Measurements from ENCODE around the gene UBASH3A.

UBASH3A gene

GRCh38 chr21:42374864-42375499 lies 28.7 kb upstream of the UBASH3A start:
- DNase-seq = no peak

- DNase-seq = no peak
These were observed 28.2 kb upstream of the UBASH3A start for GRCh38 chr21:42375506-42375905.

GRCh38 chr21:42375966-42376337 lies 27.8 kb upstream of the UBASH3A start:
- no peak for DNase-seq

- DNase-seq = peak in 1 of 5 experiments; percentile 72
These were observed 27.2 kb upstream of the UBASH3A start for GRCh38 chr21:42376338-42376982.

- no peak for DNase-seq
These were observed 26.3 kb upstream of the UBASH3A start for GRCh38 chr21:42377211-42377950.

- no peak for DNase-seq
These were observed 25.8 kb upstream of the UBASH3A start for GRCh38 chr21:42377951-42378340.

GRCh38 chr21:42378418-42378817 lies 25.3 kb upstream of the UBASH3A start:
- no peak for DNase-seq

GRCh38 chr21:42379426-42380215 lies 24.1 kb upstream of the UBASH3A start:
- DNase-seq = no peak

GRCh38 chr21:42381347-42381984 lies 22.2 kb upstream of the UBASH3A start:
- peak in 1 of 5 experiments; percentile 78 for DNase-seq

GRCh38 chr21:42382915-42383314 lies 20.8 kb upstream of the UBASH3A start:
- no peak for DNase-seq

- no peak for DNase-seq
These were observed 20.4 kb upstream of the UBASH3A start for GRCh38 chr21:42383331-42383730.

- no peak for DNase-seq
These were observed 19.4 kb upstream of the UBASH3A start for GRCh38 chr21:42384156-42384945.

GRCh38 chr21:42384989-42385388 lies 18.7 kb upstream of the UBASH3A start:
- DNase-seq = no peak

- no peak for DNase-seq
These were observed 18.1 kb upstream of the UBASH3A start for GRCh38 chr21:42385619-42386018.

GRCh38 chr21:42386034-42386591 lies 17.6 kb upstream of the UBASH3A start:
- no peak for DNase-seq

GRCh38 chr21:42387164-42387563 lies 16.5 kb upstream of the UBASH3A start:
- no peak for DNase-seq

- DNase-seq = peak in 1 of 5 experiments; percentile 50
These were observed 15.8 kb upstream of the UBASH3A start for GRCh38 chr21:42387843-42388340.

- DNase-seq = peak in 2 of 5 experiments; percentile 41 to 57
These were observed 14.8 kb upstream of the UBASH3A start for GRCh38 chr21:42388740-42389448.

GRCh38 chr21:42389449-42389835 lies 14.3 kb upstream of the UBASH3A start:
- no peak for DNase-seq

GRCh38 chr21:42390193-42390592 lies 13.5 kb upstream of the UBASH3A start:
- no peak for DNase-seq

GRCh38 chr21:42390696-42391095 lies 13.0 kb upstream of the UBASH3A start:
- no peak for DNase-seq

All from T-helper 2 cell (primary cell).